GM13977 (cell line): ENCODE results near the gene ZNF568.

Experiments used
- DNase-seq: peaks from one replicate; pipeline ENCODE4 v3.0.0; 2012; ENCODE audit warnings: low spot score
- in situ Hi-C: fragments of 300-500 bp; cut with MboI; formaldehyde crosslinking; loops from one replicate; pipeline ENCODE4 v1.12.0; 2022; ENCODE audit warnings: low sequenced_read_pairs, low pct_unique_long_range_greater_than_20kb, mixed read lengths, inconsistent platforms; ENCODE audit not compliant: unreplicated experiment
- TF ChIP-seq, protein P1 (sequence below): IDR thresholded peaks from 2 replicates; pipeline ENCODE4 v1.5.1; 2012; ENCODE audit warnings: mild to moderate bottlenecking, control low read depth; ENCODE audit not compliant: insufficient read depth; ENCODE audit errors: extremely low read depth, missing control alignments

ZNF568 gene

DNA sequence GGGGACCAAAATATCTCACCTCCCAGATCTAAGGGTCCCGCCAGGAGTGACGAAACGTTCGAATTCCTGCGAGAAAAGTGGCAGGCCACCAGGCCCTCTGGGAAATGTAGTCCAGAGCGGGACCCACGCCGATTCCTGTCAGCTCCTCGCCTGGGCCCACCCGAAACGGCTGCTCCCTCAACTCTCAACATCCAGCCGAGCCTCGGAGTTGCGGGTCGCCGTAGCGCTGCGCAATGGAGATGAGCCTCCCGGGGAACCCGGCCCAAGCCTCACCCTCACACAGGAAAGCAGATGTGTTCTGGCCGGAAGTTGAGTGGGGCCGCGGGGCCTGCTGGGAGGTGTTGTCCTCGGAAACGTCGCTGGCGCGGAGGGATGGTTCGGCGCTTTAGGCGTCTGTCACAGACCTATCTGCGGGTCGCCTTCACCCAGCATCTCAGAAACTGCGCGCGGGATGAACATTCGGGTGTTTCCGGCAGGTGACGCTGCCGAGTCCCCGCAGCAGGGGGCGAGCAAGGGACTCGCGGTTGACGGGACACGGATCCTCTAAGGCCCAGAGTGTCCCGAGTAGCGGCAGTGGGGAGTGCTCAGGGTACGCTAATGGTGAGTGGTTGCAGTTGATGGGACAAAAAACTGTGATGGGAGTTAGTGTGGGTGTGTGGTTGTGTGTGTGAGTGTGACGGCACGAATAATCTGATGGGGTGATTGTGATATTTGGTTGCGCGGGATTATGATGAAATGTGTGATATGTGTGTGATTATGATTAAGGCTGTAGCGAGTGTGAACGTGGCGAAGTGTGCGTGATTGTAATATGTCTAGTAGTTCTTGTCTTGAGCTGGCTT is at the start of gene ZNF568, which contains the start of gene ZNF829:
TSS of gene ZNF568 (plus strand) at position 341 of the 839 bp plus-strand sequence. CDS start 6,439 bp downstream, outside the sequence.
TSS of gene ZNF829 (minus strand) at position 300 of the 839 bp plus-strand sequence. CDS start 1,124 bp downstream, outside the sequence.
- in situ Hi-C loops = no loop called here
- TF ChIP-seq, protein P1, sequence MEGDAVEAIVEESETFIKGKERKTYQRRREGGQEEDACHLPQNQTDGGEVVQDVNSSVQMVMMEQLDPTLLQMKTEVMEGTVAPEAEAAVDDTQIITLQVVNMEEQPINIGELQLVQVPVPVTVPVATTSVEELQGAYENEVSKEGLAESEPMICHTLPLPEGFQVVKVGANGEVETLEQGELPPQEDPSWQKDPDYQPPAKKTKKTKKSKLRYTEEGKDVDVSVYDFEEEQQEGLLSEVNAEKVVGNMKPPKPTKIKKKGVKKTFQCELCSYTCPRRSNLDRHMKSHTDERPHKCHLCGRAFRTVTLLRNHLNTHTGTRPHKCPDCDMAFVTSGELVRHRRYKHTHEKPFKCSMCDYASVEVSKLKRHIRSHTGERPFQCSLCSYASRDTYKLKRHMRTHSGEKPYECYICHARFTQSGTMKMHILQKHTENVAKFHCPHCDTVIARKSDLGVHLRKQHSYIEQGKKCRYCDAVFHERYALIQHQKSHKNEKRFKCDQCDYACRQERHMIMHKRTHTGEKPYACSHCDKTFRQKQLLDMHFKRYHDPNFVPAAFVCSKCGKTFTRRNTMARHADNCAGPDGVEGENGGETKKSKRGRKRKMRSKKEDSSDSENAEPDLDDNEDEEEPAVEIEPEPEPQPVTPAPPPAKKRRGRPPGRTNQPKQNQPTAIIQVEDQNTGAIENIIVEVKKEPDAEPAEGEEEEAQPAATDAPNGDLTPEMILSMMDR = peak; percentile 70
- peak; percentile 85 for DNase-seq

DNA sequence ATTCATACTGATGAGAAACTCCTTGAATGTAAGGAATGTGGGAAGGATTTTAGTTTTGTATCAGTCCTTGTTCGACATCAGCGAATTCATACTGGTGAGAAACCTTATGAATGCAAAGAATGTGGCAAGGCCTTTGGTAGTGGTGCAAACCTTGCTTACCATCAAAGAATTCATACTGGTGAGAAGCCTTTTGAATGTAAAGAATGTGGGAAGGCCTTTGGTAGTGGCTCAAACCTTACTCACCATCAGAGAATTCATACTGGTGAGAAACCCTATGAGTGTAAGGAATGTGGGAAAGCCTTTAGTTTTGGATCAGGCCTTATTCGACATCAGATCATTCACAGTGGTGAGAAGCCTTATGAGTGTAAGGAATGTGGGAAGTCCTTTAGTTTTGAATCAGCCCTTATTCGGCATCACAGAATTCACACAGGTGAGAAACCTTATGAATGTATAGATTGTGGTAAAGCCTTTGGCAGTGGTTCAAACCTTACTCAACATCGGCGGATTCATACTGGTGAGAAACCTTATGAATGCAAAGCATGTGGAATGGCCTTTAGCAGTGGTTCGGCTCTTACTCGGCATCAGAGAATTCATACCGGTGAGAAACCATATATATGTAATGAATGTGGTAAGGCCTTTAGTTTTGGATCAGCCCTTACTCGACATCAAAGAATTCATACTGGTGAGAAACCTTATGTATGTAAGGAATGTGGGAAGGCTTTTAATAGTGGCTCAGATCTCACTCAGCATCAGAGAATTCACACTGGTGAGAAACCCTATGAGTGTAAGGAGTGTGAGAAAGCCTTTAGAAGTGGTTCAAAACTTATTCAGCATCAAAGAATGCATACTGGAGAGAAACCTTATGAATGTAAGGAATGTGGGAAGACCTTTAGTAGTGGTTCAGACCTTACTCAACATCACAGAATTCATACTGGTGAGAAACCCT is 38.9 kb upstream of the ZNF568 start:
- DNase-seq = no peak
- TF ChIP-seq, protein P1 = no peak
- in situ Hi-C loops = no loop called here

DNA sequence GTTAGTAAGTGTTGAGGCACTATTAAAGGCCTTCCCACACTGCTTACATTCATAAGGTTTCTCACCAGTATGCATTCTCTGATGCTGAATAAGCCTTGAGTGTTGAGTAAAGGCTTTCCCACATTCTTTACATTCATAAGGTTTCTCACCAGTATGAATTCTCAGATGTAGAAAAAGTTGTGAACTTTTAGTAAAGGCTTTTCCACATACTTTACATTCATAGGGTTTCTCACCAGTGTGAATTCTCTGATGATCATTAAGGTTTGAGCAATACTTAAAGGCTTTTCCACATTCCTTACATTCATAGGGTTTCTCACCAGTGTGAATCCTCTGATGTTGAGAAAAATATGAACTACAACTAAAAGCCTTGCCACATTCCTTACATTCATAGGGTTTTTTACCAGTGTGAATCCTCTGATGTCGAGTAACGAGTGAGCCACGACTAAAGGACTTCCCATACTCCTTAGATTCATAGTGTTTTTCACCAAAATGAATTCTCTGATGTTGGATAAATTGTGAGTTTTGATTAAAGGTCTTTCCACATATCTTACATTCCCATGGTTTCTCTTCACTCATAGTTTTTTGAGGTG is 24.3 kb upstream of the ZNF568 start:
- in situ Hi-C loops = no loop called here
- no peak for DNase-seq
- TF ChIP-seq, protein P1 = no peak

DNA sequence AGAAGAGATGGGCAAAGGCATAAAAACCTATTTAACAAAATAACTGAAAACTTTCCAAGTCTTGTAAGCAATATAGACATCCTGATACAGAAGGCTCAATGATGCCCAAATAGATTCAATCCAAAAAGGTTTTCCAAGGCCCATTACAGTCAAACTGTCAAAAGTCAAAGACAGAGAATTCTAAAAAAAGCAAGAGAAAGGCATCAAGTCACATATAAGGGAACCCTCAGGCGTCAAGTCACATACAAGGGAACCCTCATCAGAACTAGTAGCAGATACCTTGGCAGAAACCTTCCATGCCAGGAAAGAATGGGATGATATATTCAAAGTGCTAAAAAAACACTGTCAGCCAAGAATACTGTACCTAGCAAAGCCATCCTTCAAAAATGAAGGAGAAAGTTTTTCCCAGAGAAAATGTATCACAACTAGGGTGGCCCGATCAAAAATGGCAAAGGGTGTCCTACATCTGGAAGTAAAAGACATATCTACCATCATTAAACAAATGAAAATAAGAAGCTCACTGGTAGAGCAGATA is 21.2 kb upstream of the ZNF568 start:
- DNase-seq = no peak
- TF ChIP-seq, protein P1 = no peak
- in situ Hi-C loops = no loop called here

DNA sequence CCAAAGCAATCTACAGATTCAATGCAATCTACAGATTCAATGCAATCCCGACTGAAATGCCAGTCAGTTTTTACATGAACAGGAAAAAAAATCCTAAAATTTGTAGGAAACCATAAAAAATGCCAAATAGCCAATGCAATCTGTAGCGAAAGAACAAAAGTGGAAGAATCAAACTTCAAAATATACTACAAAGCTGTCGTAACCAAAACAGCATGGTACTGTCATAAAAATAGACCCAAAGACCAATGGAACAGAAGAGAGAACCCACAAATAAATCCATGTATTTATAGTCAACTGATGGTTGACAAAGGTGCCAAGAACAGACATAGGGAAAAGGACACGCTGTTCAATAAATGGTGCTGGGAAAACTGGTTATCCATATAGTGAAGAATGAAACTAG is 17.7 kb upstream of the ZNF568 start:
- TF ChIP-seq, protein P1 = no peak
- no peak for DNase-seq
- in situ Hi-C loops = no loop called here

DNA sequence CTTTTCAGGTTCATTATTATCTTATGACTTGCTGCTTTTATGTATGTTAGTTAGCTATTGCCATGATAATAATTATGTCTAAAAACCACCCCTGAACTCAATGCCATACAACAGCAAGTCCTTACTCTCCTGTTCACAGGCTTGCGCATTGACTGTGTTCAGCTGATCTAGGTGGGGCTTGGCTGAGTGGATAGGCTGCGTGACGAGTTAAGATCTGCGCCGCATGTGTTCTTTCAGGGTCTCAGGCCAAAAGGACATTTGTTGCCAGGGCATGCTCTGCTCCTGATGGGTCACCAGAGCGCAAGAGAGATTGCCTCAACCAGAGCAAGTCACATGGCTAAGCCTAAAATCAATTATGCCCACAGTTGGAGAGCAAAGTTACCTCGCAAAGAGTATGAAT is 859 bp downstream of the ZNF568 start:
- in situ Hi-C loops = no loop called here
- DNase-seq = no peak
- TF ChIP-seq, protein P1 = no peak
